Right lobe of liver (tissue), 4 donors: ENCODE measurements around the gene PRSS12.
"Not testable (repeated sequence)": the region's sequence is repeated elsewhere in the genome, so short reads cannot be mapped to it uniquely, and the experiment has no call there.

ENCODE experiments used
- CTCF ChIP-seq, 4 donors: fragments of 200-600 bp in 3 of 4; fragments of 450-650 bp in 1 of 4; IDR thresholded peaks; one replicate each; pipeline versions ENCODE4 v1.5.1 to v1.8.0; 2016 to 2022; ENCODE audit warnings: antibody characterized with exemption in 4 of 4, mild to moderate bottlenecking in 2 of 4
- POLR2A ChIP-seq: fragments of 450-650 bp; IDR thresholded peaks from one replicate; pipeline ENCODE4 v1.6.1; 2017; ENCODE audit warnings: antibody characterized with exemption, mild to moderate bottlenecking
- donor health status: DM: no; HTN: no; CAD: no.
- donor health status: DM: no; HTN: no; CAD: no.
- donor health status: DM: no; HTN: yes; CAD: no.

GRCh38 chr4:118399883-118400282, 47.1 kb upstream of the PRSS12 start:
- TF ChIP-seq CTCF (IDR thresholded peaks at IDR 0.05); POLR2A: not testable (repeated sequence)
